WI38 (cell line): Measurements from ENCODE around the gene PRSS56.

Source experiments
- H3K4me3 ChIP-seq: 2 replicates; pipeline ENCODE4 v1.5.1; 2011; ENCODE audit warnings: low read depth, mild to moderate bottlenecking, control low read depth, low read length
- CTCF ChIP-seq: IDR thresholded peaks from 2 replicates; pipeline ENCODE4 v1.5.1; 2012; ENCODE audit warnings: low read depth, mild to moderate bottlenecking, control low read depth, low read length

Gene PRSS56

GRCh38 chr2:232483923-232484627 is 36.1 kb upstream of the PRSS56 start:
- no peak for TF ChIP-seq CTCF
- no peak overlapping the region for H3K4me3 ChIP-seq

DNA sequence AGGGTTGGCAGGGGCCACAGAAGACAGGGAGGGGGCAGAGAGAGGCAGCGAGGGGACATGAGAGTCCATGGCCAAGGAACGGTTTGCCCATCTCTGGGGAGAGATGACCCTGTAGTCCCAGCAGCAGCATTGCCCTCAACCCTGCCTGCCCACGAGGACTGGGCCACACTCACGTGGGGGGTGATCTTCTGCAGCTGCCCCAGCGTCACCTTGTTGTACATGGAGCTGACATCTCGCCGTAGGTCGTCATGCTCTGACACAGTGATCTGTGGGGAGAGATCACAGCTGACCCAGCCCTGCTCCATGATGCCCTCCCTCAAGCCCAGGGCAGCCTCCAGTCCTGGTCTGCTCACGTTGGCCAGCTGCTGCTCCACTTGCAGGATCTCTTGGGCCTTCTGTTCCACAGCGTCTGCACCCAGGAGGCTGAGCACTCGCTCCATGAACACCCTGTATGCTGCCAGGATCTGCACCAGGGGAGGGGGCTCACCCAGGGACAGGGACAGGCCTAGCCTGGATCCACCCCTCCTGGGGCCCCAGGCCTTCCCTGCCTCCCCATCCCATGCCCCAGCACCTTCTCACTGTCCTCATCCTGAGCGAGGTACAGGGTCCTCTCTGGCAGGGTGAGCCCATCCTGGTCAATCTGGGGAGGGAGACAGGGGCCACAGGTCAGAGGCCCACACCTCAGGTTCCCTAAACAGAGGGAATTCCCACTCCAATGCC is 35.4 kb upstream of the PRSS56 start:
- TF ChIP-seq CTCF = no peak
- no peak overlapping the region for H3K4me3 ChIP-seq

GRCh38 chr2:232485348-232485756 is 34.8 kb upstream of the PRSS56 start:
- no peak for TF ChIP-seq CTCF

GRCh38 chr2:232485757-232486557 is 34.2 kb upstream of the PRSS56 start:
- TF ChIP-seq CTCF = no peak
- H3K4me3 ChIP-seq = no peak overlapping the region

More at GRCh38 chr2:232485348-232485756, 34.8 kb upstream of the PRSS56 start:
- H3K4me3 ChIP-seq = no peak overlapping the region

DNA sequence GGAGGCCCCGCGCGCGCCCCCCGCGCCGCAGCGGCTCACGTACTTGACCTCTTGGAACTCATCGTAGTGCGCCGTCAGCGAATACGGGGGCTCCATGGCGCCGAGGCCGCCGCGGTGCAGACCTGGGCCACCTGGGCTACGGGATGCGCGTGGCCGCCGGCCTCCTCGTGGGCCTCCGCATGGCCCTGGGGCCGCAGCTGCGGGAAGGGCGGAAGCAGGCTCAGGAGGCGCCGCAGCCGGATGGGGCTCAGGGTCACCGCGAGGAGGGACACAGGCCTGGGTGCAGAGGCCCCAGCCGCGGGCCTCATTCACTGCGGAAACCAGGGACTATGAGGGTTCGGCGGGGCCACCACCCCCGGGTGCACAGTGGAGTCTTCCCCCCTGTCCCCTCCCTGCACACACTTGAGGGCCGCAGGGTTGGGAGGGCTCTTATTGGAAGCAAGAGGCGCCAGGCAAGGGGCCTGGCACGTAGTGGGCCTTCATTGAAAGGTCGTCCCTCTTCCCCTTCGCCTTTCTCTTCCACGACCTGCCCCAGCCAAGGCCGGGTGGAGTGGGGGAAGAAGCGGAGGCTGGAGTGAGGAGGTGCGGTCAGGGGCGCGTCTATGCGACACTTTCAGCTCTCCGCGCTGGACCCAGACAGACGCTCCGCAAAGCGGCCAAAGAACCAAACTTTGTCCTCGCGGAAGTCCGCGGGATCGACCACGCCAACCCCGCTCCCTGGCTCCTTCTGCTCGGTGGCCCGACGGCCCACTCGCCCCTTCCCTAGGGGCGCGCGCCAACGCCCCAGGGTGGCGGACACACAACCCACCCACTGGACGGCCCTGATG is 33.4 kb upstream of the PRSS56 start:
- H3K4me3 ChIP-seq = no peak overlapping the region
- TF ChIP-seq CTCF = no peak

DNA sequence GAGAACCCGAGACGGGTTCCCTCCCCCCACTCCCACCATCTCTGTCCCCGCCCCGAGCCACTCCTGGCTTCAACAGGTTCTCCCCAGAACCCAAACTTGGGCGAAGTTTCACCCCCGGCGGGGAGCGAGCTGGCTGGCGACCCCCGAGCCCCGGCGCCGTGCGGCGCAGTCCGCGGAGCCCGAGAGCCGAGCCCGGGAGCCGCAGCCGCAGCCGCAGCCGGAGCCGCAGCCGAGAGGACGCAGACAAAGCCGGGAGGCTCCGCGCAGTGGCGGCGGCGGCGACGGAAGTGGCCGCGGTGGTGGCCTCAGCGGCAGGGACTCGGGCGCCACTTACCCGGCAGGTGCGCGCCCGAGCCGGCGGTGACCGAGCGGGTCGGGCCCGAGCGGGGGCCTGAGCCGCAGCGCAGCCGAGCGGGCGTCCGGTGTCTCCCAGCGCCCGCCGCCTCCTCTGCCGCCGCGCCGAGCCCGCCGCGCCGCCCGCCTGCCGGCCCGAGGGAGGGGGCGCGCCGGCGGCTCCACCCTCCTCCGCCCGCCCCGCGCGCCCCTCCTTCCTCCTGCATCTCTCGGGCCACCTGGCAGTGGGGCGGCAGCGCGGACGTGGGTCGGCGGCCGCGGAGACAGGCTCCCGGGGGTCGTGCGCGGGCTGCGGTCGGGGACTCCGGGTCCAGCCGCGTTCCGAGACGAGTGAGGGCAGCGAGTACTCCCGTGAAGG is 32.6 kb upstream of the PRSS56 start, which contains the start of gene ECEL1:
Gene ECEL1, minus strand, starts transcription at position 450 of the 712 bp plus-strand sequence. CDS start 1,181 bp downstream, outside the sequence.
- no peak within 1 kb of the TSS for H3K4me3 ChIP-seq
- no peak for TF ChIP-seq CTCF
